ENCODE measurements around the gene ESRRG.

ESRRG gene

DNA sequence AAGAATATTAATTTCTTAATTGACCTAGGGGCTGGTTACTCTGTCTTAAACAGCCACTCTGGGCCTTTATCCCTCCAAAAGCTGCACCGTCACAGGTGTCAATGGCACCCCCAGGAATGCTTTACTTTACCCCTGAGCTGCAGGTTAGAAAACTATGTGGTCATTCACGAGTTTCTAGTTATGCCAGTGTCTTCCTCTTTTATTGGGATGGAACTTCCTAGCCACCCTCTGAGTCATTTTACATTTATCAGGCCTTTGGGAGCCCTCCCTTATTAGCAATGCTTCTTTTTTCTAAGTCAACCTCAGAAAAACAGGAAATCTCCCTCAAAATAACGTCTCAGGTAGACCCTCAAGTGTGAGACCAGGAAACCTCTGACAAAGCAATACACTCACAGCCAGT is 240.6 kb downstream of the ESRRG start:
- Histone ChIP-seq H3K4me3 (ENCODE audit: low read length) (no peak overlapping the region), H3K27ac (ENCODE audit: low read length) (no peak overlapping the region), H3K27me3 (ENCODE audit: insufficient read depth, low read length) (no peaks in the 10 kb centered on the region), H3K9me3 (ENCODE audit: insufficient read depth, low read depth, low read length) (no peaks in the 10 kb centered on the region), H3K9ac (ENCODE audit: low read depth, low read length) (no peak overlapping the region), H3K36me3 (ENCODE audit: insufficient read depth, low read depth, low read length) (no peaks in the 10 kb centered on the region), H3K4me1 (ENCODE audit: insufficient read depth, low read length) (no peaks in the 10 kb centered on the region)

DNA sequence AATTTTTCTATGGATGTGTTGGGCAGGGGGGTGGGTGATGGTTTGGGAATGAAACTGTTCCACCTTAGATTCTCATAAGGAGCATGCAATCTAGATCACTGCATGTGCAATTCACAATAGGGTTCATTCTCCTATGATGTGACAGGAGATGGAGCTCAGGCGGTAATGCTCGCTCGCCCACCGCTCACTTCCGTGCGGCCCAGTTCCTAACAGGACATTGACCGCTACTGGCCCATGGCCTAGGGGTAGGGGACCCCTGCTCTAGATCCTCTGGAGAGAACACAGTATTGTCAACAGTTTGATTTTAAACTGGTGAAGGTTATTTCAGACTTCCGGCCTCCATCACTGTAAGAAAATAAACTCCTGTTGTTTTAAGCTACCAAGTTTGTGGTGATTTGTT is 245.0 kb downstream of the ESRRG start:
- H3K36me3 ChIP-seq (ENCODE audit: insufficient read depth, low read depth, low read length) = no peaks in the 10 kb centered on the region
- H3K9me3 ChIP-seq (ENCODE audit: insufficient read depth, low read depth, low read length) = no peaks in the 10 kb centered on the region
- no peak overlapping the region for H3K4me3 ChIP-seq (ENCODE audit: low read length)
- H3K4me1 ChIP-seq (ENCODE audit: insufficient read depth, low read length) = no peaks in the 10 kb centered on the region
- no peaks in the 10 kb centered on the region for H3K27me3 ChIP-seq (ENCODE audit: insufficient read depth, low read length)
- no peak overlapping the region for H3K27ac ChIP-seq (ENCODE audit: low read length)
- H3K9ac ChIP-seq (ENCODE audit: low read depth, low read length) = no peak overlapping the region

DNA sequence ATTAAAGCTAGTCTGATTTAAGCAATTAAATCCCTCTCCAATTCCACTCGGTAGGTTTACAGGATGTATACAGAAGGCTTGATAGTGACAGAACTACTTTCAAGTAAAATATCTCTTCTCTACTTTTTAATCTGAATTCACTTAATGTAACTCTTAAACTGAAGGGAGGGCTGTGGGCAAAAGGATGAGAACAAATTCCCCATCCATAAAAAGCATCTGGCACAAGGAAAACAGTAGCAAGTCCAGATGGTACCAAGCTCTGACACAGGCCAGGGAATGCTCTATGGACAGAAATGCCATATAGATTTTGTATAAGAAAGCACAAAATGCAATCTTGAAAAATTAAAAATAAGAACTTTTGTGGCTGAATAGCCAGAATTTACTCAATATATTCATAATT is 246.9 kb downstream of the ESRRG start:
- no peaks in the 10 kb centered on the region for H3K9me3 ChIP-seq (ENCODE audit: insufficient read depth, low read depth, low read length)
- no peak overlapping the region for H3K9ac ChIP-seq (ENCODE audit: low read depth, low read length)
- H3K27me3 ChIP-seq (ENCODE audit: insufficient read depth, low read length) = no peaks in the 10 kb centered on the region
- no peaks in the 10 kb centered on the region for H3K36me3 ChIP-seq (ENCODE audit: insufficient read depth, low read depth, low read length)
- H3K4me3 ChIP-seq (ENCODE audit: low read length) = no peak overlapping the region
- no peaks in the 10 kb centered on the region for H3K4me1 ChIP-seq (ENCODE audit: insufficient read depth, low read length)
- no peak overlapping the region for H3K27ac ChIP-seq (ENCODE audit: low read length)

DNA sequence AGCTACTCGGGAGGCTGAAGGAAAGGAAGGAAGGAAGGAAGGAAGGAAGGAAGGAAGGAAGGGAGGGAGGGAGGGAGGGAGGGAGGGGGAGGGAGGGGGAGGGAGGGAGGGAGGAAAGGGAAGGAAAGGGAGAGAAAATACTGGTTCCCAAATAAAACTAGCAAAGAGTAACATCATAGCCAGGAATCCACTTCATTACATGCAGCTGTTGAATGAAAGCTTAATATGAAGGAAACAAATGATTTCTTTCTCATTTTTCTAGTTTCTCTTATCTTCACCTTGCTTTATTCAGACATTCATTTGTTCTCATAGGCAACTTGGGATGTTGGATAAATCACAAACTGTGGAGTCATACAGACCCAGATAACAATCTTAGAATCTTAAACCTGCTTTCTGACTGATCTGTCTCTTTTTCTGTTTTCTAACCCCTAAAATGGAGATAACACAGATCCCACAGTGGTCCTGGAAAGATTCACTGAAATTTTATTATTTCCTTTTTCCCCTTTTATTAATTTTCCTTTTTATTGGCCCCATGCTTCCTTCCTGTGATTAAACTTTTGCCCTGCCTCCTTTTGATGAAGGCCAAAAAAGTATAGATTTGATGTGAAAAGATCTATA is 247.5 kb downstream of the ESRRG start:
- H3K9me3 ChIP-seq (ENCODE audit: insufficient read depth, low read depth, low read length) = no peaks in the 10 kb centered on the region
- H3K4me3 ChIP-seq (ENCODE audit: low read length) = no peak overlapping the region
- H3K36me3 ChIP-seq (ENCODE audit: insufficient read depth, low read depth, low read length) = no peaks in the 10 kb centered on the region
- no peaks in the 10 kb centered on the region for H3K4me1 ChIP-seq (ENCODE audit: insufficient read depth, low read length)
- no peaks in the 10 kb centered on the region for H3K27me3 ChIP-seq (ENCODE audit: insufficient read depth, low read length)
- no peak overlapping the region for H3K27ac ChIP-seq (ENCODE audit: low read length)
- H3K9ac ChIP-seq (ENCODE audit: low read depth, low read length) = no peak overlapping the region

DNA sequence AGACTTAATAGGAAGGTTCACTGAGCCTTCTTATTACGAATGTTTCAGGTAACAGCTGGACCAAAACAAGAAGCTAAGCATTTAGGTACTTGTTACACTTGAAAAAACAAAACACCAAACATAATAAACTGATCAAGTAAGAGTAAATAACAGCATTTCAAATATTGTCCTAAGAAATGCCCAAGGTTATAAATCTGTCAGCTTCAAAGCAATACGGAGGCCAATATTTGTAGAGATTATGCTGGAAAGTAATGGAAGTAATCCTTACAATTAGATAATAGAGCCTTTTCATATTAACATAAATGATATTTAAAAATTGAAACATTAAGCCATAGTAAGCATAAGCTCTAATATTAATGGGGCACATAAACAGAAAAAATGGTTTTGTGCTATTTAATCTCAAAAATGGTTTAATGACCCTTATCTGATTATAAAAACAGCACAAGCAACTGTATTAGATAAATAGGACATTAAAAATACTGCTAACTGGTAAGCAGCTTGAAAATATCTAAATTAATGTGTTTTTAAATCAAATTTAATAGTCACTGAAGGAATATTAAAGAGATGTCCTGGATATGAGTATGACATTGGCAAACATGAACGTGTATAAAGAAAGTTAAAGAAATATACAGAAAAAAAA is 256.9 kb downstream of the ESRRG start:
- Histone ChIP-seq H3K4me1 (ENCODE audit: insufficient read depth, low read length) (no peaks in the 10 kb centered on the region; the same call in 1 of the 2 replicates), H3K4me3 (ENCODE audit: low read length) (no peak overlapping the region), H3K27me3 (ENCODE audit: insufficient read depth, low read length) (no peaks in the 10 kb centered on the region), H3K36me3 (ENCODE audit: insufficient read depth, low read depth, low read length) (no peaks in the 10 kb centered on the region), H3K27ac (ENCODE audit: low read length) (no peak overlapping the region), H3K9ac (ENCODE audit: low read depth, low read length) (no peak overlapping the region), H3K9me3 (ENCODE audit: insufficient read depth, low read depth, low read length) (no peaks in the 10 kb centered on the region)

DNA sequence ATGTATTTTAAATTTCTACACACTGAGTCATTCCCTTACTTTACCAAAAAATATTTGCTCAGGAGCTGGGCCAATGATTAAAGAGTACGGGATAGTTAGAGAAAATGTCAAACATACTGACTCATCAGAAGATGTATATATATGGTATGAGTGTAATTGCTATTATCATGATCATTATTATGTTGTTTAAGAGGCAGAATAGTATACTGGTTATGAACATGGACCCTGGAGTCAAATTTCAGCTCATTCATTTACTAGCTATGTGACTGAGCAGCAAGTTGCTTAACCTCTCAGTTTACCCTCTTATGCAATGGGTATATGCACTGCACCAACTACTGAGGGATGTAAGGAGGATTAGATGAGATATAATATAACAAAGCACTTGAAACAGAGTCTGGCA is 258.7 kb downstream of the ESRRG start:
- Histone ChIP-seq H3K9me3 (ENCODE audit: insufficient read depth, low read depth, low read length) (no peaks in the 10 kb centered on the region), H3K27me3 (ENCODE audit: insufficient read depth, low read length) (no peaks in the 10 kb centered on the region), H3K36me3 (ENCODE audit: insufficient read depth, low read depth, low read length) (no peaks in the 10 kb centered on the region)

DNA sequence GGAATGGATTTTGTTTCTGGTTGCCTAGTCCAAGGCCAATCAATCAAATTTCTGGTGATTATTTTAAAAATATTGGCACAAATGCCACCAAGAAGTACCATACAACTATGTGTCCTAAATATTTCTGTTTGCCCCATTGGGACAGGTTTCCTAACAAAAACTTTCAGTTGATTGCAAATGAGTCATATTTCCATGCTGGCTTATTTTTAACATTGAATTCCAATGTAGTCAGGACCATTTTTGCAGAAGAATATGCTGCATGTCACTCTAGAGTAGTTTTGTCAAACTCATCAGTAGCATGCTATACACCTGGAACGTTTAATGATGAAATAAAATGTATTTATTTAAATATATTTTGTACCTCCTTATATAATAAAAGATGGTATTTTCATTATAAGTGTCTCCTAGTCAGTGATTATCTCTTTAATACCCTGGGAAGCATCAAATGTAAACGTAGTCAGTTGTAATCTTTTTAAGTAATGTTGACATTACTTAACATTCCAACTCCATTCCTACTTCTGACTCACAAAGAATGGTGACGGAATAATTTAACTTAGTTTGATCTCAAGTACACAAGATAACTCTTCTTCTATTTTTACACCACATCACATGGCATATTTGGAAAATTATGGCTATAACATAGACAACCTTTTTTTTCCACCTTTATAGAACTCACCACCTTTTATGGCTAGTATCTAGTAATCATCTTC is 261.0 kb downstream of the ESRRG start:
- Histone ChIP-seq H3K27me3 (ENCODE audit: insufficient read depth, low read length) (no peaks in the 10 kb centered on the region), H3K4me1 (ENCODE audit: insufficient read depth, low read length) (no peaks in the 10 kb centered on the region; the same call in 1 of the 2 replicates), H3K27ac (ENCODE audit: low read length) (no peak overlapping the region), H3K9ac (ENCODE audit: low read depth, low read length) (no peak overlapping the region), H3K9me3 (ENCODE audit: insufficient read depth, low read depth, low read length) (no peaks in the 10 kb centered on the region), H3K36me3 (ENCODE audit: insufficient read depth, low read depth, low read length) (no peaks in the 10 kb centered on the region), H3K4me3 (ENCODE audit: low read length) (no peak overlapping the region)

More for the DNA sequence above, 258.7 kb downstream of the ESRRG start:
- Histone ChIP-seq H3K9ac (ENCODE audit: low read depth, low read length) (no peak overlapping the region), H3K27ac (ENCODE audit: low read length) (no peak overlapping the region), H3K4me1 (ENCODE audit: insufficient read depth, low read length) (no peaks in the 10 kb centered on the region; the same call in 1 of the 2 replicates), H3K4me3 (ENCODE audit: low read length) (no peak overlapping the region)

DNA sequence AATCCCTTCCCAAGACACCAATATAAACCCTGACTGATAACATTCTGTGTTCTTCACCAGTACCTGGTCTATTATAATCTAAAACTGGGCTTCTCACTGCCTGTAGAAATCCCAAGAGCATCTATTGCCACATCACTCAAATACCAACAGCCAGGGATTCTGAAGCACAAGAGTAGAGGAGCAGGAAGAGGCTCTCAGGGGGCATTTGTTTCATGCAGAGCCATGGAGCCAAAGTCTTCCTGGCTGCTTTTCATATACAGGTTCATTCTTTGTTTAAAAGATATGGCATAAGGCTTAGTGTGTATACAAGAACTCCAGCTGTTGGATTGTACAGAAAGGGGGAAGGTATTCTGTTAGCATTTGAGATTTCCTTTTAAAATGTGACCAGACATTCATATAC is 261.8 kb downstream of the ESRRG start:
- Histone ChIP-seq H3K36me3 (ENCODE audit: insufficient read depth, low read depth, low read length) (no peaks in the 10 kb centered on the region), H3K4me3 (ENCODE audit: low read length) (no peak overlapping the region), H3K27ac (ENCODE audit: low read length) (no peak overlapping the region), H3K9ac (ENCODE audit: low read depth, low read length) (no peak overlapping the region), H3K27me3 (ENCODE audit: insufficient read depth, low read length) (no peaks in the 10 kb centered on the region), H3K9me3 (ENCODE audit: insufficient read depth, low read depth, low read length) (no peaks in the 10 kb centered on the region), H3K4me1 (ENCODE audit: insufficient read depth, low read length) (no peaks in the 10 kb centered on the region; the same call in 1 of the 2 replicates)

DNA sequence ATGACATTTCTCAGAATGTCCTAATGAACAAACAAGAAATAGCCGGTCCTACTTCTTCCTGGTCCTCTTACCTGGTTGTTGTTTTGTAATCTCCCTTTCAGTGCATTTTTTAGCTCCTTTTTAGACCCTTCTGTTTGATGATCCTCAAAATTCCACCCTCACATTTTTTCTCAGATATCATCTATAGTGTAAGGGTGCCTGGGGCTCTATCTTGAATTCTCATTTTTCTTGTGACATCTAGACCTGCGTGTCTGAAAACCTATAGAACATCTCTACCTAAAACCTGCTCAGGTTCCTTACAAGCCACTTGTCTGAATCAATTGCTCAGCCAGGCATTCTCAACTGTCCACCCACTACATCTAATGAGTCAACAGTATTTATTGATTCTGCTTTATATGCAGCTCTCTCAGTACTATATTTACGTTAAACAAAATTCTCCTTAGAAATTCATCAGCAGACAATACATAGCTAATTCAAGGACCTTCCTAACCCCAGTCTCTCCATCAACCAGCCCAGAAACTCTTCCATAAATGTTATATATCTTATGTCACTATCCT is 263.5 kb downstream of the ESRRG start:
- no peaks in the 10 kb centered on the region for H3K27me3 ChIP-seq (ENCODE audit: insufficient read depth, low read length)
- H3K27ac ChIP-seq (ENCODE audit: low read length) = no peak overlapping the region
- H3K9ac ChIP-seq (ENCODE audit: low read depth, low read length) = no peak overlapping the region
- H3K9me3 ChIP-seq (ENCODE audit: insufficient read depth, low read depth, low read length) = no peaks in the 10 kb centered on the region
- H3K4me3 ChIP-seq (ENCODE audit: low read length) = no peak overlapping the region
- H3K4me1 ChIP-seq (ENCODE audit: insufficient read depth, low read length) = no peaks in the 10 kb centered on the region; the same call in 1 of the 2 replicates
- H3K36me3 ChIP-seq (ENCODE audit: insufficient read depth, low read depth, low read length) = no peaks in the 10 kb centered on the region

DNA sequence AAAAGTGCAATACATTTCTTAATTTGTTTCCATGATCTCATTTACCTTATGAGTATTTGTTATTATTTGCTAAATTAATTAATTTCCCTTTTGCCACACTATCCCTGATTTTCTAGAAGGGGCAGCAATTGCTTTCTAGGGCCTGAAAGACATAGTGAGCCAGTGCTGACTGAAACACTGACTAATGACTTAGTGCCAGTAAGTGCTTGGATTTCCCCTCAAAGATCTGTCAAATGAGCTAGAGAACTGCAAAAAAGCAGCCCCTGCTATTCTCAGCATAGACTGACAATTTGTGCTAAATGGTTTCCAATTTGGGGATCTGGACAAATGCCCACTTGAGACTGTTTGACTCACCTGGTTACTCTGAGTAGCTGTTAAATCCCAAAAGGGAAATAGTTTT is 264.4 kb downstream of the ESRRG start:
- no peaks in the 10 kb centered on the region; the same call in 1 of the 2 replicates for H3K4me1 ChIP-seq (ENCODE audit: insufficient read depth, low read length)

DNA sequence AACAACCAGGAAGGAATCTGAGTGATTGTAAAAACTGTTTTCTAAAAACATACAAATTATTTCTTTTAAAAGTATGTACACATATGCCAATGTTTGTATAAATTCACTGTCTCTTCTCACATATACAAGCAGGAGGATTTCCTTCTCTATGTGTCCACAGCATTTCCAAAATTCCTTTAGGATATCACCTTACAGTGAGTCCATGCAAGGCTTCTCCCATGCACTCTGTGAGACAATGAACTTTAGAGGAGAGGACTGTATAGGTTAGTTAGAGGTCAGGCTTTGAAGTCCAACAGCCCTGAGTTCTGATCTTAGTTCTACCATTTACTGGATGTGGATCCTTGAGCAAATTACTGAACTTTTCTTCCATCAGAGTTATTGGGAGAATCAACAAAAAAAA is 265.9 kb downstream of the ESRRG start:
- Histone ChIP-seq H3K4me3 (ENCODE audit: low read length) (no peak overlapping the region), H3K27me3 (ENCODE audit: insufficient read depth, low read length) (no peaks in the 10 kb centered on the region), H3K4me1 (ENCODE audit: insufficient read depth, low read length) (no peaks in the 10 kb centered on the region; the same call in 1 of the 2 replicates), H3K9me3 (ENCODE audit: insufficient read depth, low read depth, low read length) (no peaks in the 10 kb centered on the region), H3K27ac (ENCODE audit: low read length) (no peak overlapping the region), H3K9ac (ENCODE audit: low read depth, low read length) (no peak overlapping the region), H3K36me3 (ENCODE audit: insufficient read depth, low read depth, low read length) (no peaks in the 10 kb centered on the region)

More for the DNA sequence above, 264.4 kb downstream of the ESRRG start:
- Histone ChIP-seq H3K4me3 (ENCODE audit: low read length) (no peak overlapping the region), H3K9me3 (ENCODE audit: insufficient read depth, low read depth, low read length) (no peaks in the 10 kb centered on the region), H3K36me3 (ENCODE audit: insufficient read depth, low read depth, low read length) (no peaks in the 10 kb centered on the region), H3K9ac (ENCODE audit: low read depth, low read length) (no peak overlapping the region), H3K27ac (ENCODE audit: low read length) (no peak overlapping the region), H3K27me3 (ENCODE audit: insufficient read depth, low read length) (no peaks in the 10 kb centered on the region)

Data from iPS-20b (cell line).